HFFc6 (cell line): ENCODE measurements around the gene TRIM67. TPM values are rescaled to one million over a fixed set of nuclear protein-coding genes. Genes with fewer than 3 reads are reported as not detected.

ENCODE experiments used
- DNase-seq: peaks from one replicate; pipeline ENCODE4 v3.0.0-alpha.2; 2018
- H3K27ac Mint-ChIP-seq: 2 replicates; pipeline ENCODE4 v1.8.0; 2020; ENCODE audit warnings: mild to moderate bottlenecking, mixed read lengths
- H3K27me3 Mint-ChIP-seq: 2 replicates; pipeline ENCODE4 v1.8.0; 2021; ENCODE audit warnings: mild to moderate bottlenecking, moderate library complexity, mixed read lengths; ENCODE audit not compliant: insufficient read depth
- H3K36me3 Mint-ChIP-seq: 2 replicates; pipeline ENCODE4 v1.8.0; 2021; ENCODE audit warnings: low read depth, mixed read lengths
- H3K4me1 Mint-ChIP-seq: 2 replicates; pipeline ENCODE4 v1.8.0; 2020; ENCODE audit warnings: low read depth, mixed read lengths
- H3K4me3 Mint-ChIP-seq: 2 replicates; pipeline ENCODE4 v1.8.0; 2020; ENCODE audit warnings: mild to moderate bottlenecking, moderate library complexity, mixed read lengths
- H3K9me3 Mint-ChIP-seq: 2 replicates; pipeline ENCODE4 v1.8.0; 2020; ENCODE audit warnings: mild to moderate bottlenecking, mixed read lengths
- CTCF ChIP-seq: fragments of 200-600 bp; sonication (generic); IDR thresholded peaks from 2 replicates; pipeline ENCODE4 v1.5.0; 2021; ENCODE audit warnings: antibody characterized with exemption, mild to moderate bottlenecking
- total RNA-seq, 6 experiments: library from RNA; stranded (reverse); fragmentation: NEBNext Ultra II Directional; extraction: Animal tissue kit (Norgen Biotek cat#: 25700); gene quantifications; 2 replicates in 1 of 6; 3 replicates in 5 of 6; pipeline ENCODE4 v1.2.3, GENCODE V29; 2021

TRIM67 gene
- total RNA-seq, 6 experiments from 2014 or later: not detected

DNA sequence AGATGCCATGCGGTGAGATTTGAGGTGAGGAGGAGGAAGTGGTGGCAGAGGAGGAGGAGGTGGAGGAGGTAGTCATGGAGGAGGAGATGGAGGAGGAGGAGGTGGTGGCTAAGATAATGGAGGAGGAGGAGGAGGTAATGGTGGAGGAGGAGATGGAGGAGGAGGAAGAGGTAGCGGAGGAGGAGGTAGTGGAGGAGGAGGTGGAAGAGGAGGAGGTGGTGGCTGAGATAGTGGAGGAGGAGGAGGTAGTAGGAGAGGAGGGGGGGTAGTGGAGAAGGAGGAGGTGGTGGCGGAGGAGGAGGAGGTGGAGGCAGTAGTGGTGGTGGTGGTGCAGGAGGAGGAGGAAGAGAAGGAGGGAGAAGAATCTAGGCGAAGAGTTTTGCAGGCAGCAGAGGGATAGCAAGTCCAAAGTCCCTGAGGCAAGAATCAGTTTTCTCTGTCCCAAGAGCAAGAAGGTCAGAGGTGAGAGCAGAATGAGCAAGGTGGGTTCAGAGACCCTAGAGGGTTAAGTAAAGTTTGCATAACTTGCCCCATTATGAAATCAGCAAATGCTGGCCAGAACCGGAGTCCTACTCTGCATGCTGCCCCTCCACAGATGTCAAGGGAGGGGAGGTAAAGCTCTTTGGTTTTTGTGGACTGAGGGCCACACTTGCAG, 40.2 kb downstream of the TRIM67 start:
- Mint-ChIP-seq H3K27ac (no peak overlapping the region), H3K36me3 (no peaks in the 10 kb centered on the region), H3K27me3 (peaks cover 33% of the 10 kb centered on the region), H3K4me3 (no peak overlapping the region), H3K4me1 (peaks cover 6% of the 10 kb centered on the region), H3K9me3 (no peaks in the 10 kb centered on the region)
- no peak for TF ChIP-seq CTCF
- DNase-seq: no peak

- no peaks in the 10 kb centered on the region for H3K36me3 Mint-ChIP-seq
- DNase-seq: no peak
- no peak overlapping the region for H3K27ac Mint-ChIP-seq
- H3K9me3 Mint-ChIP-seq: no peaks in the 10 kb centered on the region
- peaks cover 6% of the 10 kb centered on the region for H3K4me1 Mint-ChIP-seq
- no peak overlapping the region for H3K4me3 Mint-ChIP-seq
- H3K27me3 Mint-ChIP-seq: peaks cover 35% of the 10 kb centered on the region
- TF ChIP-seq CTCF: no peak
These were observed 41.6 kb downstream of the TRIM67 start for GRCh38 chr1:231203259-231204057.

DNA sequence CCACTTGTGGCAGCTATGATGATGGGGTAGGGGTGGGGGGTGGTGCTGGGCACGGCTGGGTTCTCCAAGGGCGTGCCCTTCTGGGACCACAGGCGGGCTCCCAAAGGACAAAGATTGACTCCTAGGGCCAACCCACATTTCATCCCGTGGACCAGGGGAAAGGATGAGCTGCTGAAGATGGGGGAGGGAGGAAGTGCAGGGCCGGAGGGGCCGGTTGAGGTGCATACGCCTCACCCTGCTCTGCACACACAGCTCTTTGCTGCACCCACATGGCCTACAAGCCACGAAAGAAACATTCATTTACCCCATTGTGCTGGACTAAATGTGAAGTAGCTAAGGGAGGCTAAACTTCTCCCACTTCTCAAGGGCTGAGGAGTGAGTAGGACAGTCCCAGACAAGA, 45.0 kb downstream of the TRIM67 start:
- Mint-ChIP-seq H3K27me3 (peaks cover 31% of the 10 kb centered on the region), H3K4me3 (no peak overlapping the region), H3K27ac (no peak overlapping the region), H3K9me3 (no peaks in the 10 kb centered on the region), H3K36me3 (no peaks in the 10 kb centered on the region), H3K4me1 (0 out of 2 replicates have a peak, but pooled peaks cover 5% of the 10 kb centered on the region)
- no peak for DNase-seq
- no peak for TF ChIP-seq CTCF

DNA sequence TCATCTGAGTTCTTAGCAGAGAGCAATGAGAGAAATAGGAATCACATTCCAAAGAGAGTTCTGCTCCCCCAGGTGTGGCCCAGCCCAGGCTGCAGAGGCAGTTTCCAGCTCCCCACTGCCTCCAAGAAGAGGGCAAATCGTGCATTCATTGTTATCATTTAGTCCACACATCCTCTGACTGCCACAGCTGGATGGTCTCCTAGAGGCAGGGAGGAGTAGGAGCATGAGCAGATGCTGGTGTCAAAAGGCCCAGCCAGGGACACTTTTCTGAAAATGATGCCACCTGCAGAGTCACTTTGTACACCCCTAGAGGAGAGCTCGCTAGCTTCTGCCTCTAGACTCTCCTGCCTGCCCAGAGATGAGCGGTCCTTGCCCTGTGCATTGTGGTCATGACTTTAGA, 45.6 kb downstream of the TRIM67 start:
- Mint-ChIP-seq H3K36me3 (no peaks in the 10 kb centered on the region), H3K4me1 (0 out of 2 replicates have a peak, but pooled peaks cover 5% of the 10 kb centered on the region), H3K9me3 (no peaks in the 10 kb centered on the region), H3K27me3 (peaks cover 30% of the 10 kb centered on the region), H3K4me3 (no peak overlapping the region), H3K27ac (no peak overlapping the region)
- DNase-seq: no peak
- no peak for TF ChIP-seq CTCF

DNA sequence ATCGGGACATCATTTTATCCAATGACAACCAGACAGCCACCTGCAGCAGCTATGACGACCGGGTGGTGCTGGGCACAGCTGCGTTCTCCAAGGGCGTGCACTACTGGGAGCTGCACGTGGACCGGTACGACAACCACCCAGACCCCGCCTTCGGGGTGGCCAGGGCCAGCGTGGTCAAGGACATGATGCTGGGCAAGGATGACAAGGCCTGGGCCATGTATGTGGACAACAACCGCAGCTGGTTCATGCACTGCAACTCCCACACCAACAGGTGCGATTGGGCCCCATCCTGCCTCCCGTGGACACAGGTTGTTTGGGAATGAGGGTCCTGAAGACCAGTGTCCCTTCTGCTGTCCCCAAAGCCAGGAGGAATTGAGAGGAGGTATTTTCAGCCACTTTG, 47.1 kb downstream of the TRIM67 start:
- Mint-ChIP-seq H3K36me3 (no peaks in the 10 kb centered on the region), H3K9me3 (no peaks in the 10 kb centered on the region), H3K4me3 (no peak overlapping the region), H3K27me3 (peaks cover 28% of the 10 kb centered on the region), H3K27ac (no peak overlapping the region), H3K4me1 (0 out of 2 replicates have a peak, but pooled peaks cover 5% of the 10 kb centered on the region)
- no peak for DNase-seq
- no peak for TF ChIP-seq CTCF
